Testis (tissue), 2 donors: ENCODE measurements around the gene UGT2B11.
"Not testable (repeated sequence)": the region's sequence is repeated elsewhere in the genome, so short reads cannot be mapped to it uniquely, and the experiment has no call there.

Experiments used
- CTCF ChIP-seq, 3 experiments: fragments of 450-650 bp in 2 of 3; fragments of 200-600 bp in 1 of 3; sonication (generic) in 1 of 3; IDR thresholded peaks; one replicate each; pipeline ENCODE4 v1.5.1; 2016 to 2019; ENCODE audit warnings: antibody characterized with exemption in 3 of 3, mild to moderate bottlenecking in 2 of 3, moderate library complexity in 1 of 3
- POLR2A ChIP-seq: fragments of 450-650 bp; IDR thresholded peaks from one replicate; pipeline ENCODE4 v1.6.1; 2017; ENCODE audit warnings: antibody characterized with exemption, mild to moderate bottlenecking, moderate library complexity

DNA sequence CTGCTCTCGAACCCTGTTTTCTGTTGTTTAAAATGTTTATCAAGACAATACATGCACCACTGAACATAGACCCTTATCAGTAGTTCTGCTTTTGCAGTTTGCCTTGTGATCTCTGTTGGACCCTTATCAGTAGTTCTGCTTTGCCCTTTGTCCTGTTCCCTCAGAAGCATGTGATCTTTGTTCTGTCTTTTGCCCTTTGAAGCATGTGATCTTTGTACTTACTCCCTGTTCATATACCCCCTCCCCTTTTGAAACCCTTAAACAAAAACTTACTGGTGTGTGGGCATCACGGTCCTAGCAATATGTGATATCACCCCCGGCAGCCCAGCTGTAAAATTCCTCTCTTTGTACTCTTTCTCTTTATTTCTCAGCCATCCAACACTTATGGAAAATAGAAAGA is 22.6 kb downstream of the UGT2B11 start:
- not testable (repeated sequence) for TF ChIP-seq POLR2A; CTCF (IDR thresholded peaks at IDR 0.05)
